Measurements from ENCODE around the gene SUGT1.

SUGT1 gene

DNA sequence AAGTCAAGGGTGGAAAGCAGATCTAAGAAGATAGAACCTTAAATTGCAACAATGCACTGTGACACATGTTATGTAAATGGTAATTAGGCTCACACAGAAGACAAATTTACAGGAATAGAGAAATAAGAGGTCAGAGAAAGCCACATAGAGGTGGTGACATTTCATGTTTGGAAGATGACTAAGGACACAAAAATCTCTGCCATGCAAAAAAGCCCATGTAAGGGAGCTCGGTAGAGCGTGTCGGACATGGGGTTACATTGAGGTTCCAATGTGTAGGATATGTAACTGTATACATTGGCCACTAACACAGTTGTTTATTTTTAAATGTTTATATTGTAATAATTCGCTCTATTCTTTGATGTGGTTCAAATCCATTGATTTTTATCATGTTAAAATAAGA, 33.7 kb downstream of the SUGT1 start:
- Histone ChIP-seq H3K27me3 (no peaks in the 10 kb centered on the region), H3K4me3 (no peak overlapping the region), H3K27ac (no peak overlapping the region), H3K4me1 (no peaks in the 10 kb centered on the region), H3K36me3 (peaks cover 65 to 78% (median 69%) of the 10 kb centered on the region in 3 donors), H3K9me3 (no peaks in the 10 kb centered on the region)
- TF ChIP-seq, protein P1, sequence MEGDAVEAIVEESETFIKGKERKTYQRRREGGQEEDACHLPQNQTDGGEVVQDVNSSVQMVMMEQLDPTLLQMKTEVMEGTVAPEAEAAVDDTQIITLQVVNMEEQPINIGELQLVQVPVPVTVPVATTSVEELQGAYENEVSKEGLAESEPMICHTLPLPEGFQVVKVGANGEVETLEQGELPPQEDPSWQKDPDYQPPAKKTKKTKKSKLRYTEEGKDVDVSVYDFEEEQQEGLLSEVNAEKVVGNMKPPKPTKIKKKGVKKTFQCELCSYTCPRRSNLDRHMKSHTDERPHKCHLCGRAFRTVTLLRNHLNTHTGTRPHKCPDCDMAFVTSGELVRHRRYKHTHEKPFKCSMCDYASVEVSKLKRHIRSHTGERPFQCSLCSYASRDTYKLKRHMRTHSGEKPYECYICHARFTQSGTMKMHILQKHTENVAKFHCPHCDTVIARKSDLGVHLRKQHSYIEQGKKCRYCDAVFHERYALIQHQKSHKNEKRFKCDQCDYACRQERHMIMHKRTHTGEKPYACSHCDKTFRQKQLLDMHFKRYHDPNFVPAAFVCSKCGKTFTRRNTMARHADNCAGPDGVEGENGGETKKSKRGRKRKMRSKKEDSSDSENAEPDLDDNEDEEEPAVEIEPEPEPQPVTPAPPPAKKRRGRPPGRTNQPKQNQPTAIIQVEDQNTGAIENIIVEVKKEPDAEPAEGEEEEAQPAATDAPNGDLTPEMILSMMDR (IDR thresholded peaks at IDR 0.05): no peak
- intact Hi-C loops (cut with DNase I; ENCODE audit: low total_unique reads): no loop called here
- DNase-seq: no peak

DNA sequence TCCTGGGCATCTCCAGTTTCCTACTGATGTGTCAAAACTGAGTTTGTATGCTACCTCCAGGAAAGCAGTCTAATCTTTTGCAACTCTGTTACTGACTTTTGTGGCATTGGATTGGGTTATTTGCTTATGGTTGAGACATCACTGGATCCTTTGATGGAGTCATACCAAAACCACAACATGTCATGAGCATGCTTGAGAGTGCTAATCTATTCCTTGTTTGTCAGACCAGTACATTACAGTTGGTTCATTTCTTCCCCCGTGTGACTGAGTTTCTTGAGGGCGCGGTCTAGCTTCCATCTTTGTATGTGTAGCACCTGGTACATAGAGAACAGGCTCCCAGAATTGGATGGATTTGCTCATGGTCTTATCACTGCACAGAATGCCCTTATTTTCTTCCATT, 43.2 kb downstream of the SUGT1 start:
- Histone ChIP-seq H3K9me3 (no peaks in the 10 kb centered on the region), H3K4me1 (no peaks in the 10 kb centered on the region), H3K27ac (no peak overlapping the region), H3K4me3 (no peak overlapping the region), H3K27me3 (no peaks in the 10 kb centered on the region), H3K36me3 (peaks cover 23 to 27% (median 24%) of the 10 kb centered on the region in 3 donors)
- TF ChIP-seq, protein P1 (IDR thresholded peaks at IDR 0.05): no peak
- no peak for DNase-seq
- intact Hi-C loops (cut with DNase I; ENCODE audit: low total_unique reads): no loop called here

DNA sequence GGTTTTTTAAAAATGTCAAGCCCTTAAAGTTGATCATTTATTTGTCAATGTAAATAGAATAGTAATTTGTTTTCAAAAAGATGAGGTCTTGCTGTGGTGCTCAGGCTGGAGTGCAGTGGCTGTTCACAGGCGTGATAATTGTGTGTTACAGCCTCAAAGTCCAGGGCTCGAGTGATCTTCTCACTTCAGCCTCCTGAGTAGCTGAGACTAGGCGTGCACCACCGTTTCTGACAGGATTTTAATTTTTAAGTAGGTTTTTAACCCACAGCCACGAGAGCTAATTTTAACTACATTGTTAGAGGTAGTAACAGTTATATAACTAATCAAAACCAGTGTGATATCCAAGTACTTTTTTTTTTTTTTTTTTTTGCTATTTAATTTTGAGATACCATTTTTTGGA, 43.9 kb downstream of the SUGT1 start:
- Histone ChIP-seq H3K4me3 (no peak overlapping the region), H3K27ac (no peak overlapping the region), H3K36me3 (peaks cover 17 to 22% (median 21%) of the 10 kb centered on the region in 3 donors), H3K9me3 (no peaks in the 10 kb centered on the region), H3K27me3 (no peaks in the 10 kb centered on the region), H3K4me1 (no peaks in the 10 kb centered on the region)
- intact Hi-C loops (cut with DNase I; ENCODE audit: low total_unique reads): no loop called here
- TF ChIP-seq, protein P1 (IDR thresholded peaks at IDR 0.05): no peak
- DNase-seq: no peak

DNA sequence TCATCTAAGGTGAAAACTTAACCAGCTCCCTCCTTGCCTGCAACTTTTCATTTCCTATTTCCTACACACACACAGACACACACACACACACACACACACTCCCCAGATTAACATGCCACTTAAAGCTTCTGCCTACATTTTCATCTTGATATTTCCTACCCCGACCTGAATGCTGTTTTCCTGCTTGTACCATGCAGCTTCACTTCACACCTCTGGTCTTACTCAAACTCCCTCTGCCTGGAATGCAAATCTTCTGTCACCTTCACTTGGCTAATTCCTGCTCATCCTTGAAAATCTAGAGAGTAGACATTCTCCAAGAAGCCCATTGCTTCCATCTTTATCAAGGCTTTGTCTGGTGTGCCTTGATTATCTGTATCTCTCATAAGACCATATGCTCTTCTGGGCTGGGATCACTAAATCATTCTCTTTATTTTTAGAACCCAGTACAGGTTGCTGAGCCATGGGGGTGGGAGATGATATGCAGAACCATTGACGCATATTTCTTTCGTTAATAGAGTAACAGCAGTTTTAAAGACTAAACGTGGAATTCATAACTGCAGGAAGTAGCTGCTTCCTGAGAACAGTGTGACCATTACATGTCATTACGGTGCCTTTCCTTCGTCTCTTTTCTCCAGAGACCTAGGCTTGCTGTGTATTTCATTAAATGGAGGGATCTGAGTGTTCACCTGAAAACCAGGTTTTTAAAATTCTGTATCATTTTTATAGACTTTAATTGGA, 49.3 kb downstream of the SUGT1 start:
- Histone ChIP-seq H3K9me3 (no peaks in the 10 kb centered on the region), H3K27ac (no peak overlapping the region), H3K4me1 (no peaks in the 10 kb centered on the region), H3K4me3 (no peak overlapping the region), H3K27me3 (no peaks in the 10 kb centered on the region), H3K36me3 (peaks cover 10 to 21% (median 17%) of the 10 kb centered on the region in 3 donors)
- DNase-seq: no peak
- intact Hi-C loops (cut with DNase I; ENCODE audit: low total_unique reads): no loop called here
- TF ChIP-seq, protein P1 (IDR thresholded peaks at IDR 0.05): no peak

DNA sequence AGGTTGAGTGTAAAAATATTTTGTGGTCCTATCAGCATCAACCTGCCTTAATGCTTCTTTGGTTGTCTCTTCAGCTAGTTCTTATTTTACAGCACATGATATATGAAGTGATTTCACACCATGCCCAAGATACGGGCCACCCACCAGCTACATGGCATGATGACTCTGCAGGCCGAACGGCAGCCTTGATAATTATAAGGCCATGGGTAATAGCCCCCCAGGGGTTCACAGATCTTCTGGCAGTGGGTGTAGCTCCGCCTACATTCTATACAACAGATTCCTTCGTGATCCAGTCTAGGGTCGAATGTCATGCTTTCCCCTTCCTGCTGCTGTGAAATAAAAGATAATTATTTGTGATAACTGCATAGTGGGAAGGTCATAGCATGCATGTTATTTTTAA, 50.8 kb downstream of the SUGT1 start:
- H3K36me3 ChIP-seq: peaks cover 0 to 16% (median 11%) of the 10 kb centered on the region in 3 donors
- DNase-seq: no peak
- no peaks in the 10 kb centered on the region for H3K27me3 ChIP-seq
- H3K4me3 ChIP-seq: no peak overlapping the region
- no peaks in the 10 kb centered on the region for H3K4me1 ChIP-seq
- H3K27ac ChIP-seq: no peak overlapping the region
- TF ChIP-seq, protein P1 (IDR thresholded peaks at IDR 0.05): no peak
- intact Hi-C loops (cut with DNase I; ENCODE audit: low total_unique reads): no loop called here
- no peaks in the 10 kb centered on the region for H3K9me3 ChIP-seq
